HG03064 (cell line): ENCODE measurements around the gene ANTXR1.

Experiments used
- ATAC-seq: cut with Tn5 transposase; IDR thresholded peaks from one replicate; pipeline ENCODE4 v1.9.1; 2021; ENCODE audit warnings: low read depth; ENCODE audit not compliant: unreplicated experiment

ANTXR1 gene

DNA sequence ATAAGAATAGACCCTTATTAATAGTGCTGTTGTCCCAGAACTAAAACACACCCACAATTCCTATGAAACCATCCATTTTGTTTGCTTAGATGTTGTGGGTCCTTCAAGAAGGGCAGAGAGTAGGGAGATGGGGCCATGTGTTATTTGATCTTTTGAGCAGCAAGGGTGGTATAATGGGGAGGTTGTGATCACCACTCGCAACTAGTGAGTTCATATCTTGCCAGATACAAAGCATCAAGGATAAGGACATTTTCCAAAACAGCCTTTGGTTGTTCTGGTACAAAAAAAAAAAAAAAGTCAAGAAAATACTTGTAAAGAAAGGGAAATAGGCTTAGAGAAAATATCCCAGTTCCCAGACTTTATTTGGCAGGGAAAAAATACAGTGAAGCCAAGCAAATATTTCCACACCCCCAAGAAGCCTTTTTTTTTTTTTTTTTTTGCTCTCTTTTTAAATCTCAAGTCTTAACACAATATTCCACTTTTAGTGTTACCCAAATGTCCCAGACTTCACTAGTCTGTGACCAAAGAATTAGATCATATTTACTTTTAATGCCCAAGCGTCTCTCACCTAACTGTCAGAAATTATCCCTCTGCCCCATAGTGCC is 54.1 kb downstream of the ANTXR1 start:
- ATAC-seq, result no peak

DNA sequence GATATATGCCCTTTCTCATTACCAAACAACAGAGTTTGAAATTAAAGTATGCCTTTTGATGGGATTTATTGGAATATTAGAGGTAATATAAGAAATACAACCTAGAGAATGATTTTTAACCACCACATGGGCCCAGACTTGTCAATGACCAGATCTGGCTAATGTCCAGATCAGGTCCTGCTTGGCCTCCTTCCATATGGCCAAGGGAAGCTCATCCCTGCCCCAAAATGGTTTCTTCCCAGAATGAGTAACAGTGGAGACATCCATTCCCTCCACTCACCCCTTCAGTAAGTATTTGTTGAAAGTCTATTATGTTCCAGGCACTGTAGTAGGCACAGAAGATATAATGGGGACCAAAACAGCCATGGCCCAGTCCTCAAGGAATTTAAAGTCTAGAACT is 54.9 kb downstream of the ANTXR1 start:
- no peak for ATAC-seq

- no peak for ATAC-seq
These were observed 58.0 kb downstream of the ANTXR1 start for GRCh38 chr2:69070969-69071368.

DNA sequence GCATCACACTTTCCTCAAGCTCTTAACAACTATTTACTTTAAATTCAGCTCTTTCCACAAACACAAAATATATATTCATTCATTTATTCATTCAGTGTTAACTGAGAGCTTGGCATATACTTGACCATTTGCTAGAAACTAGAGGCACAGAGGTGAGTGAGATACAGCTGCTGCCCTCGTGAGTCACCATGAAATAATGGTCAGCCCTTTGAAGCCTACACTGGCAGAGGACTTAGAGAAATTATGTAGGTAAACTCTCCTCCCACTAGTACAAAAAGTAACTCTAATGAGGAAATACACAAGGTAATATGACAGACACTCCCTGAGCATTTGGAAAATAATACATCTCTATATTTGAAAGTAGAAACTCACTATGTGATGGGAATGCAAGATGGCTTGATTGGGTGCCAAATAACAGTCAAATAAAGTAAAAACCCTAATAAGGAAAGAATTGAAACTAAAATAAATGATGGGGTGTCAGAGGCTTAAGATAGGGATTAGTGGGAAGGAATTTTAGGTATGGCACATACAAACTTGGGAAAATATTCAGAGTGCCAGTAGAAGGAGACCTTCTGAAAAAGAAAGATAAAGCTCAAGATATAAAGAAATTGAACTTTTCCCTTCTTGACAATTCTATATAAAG is 61.1 kb downstream of the ANTXR1 start:
- ATAC-seq, result no peak

- no peak for ATAC-seq
These were observed 61.9 kb downstream of the ANTXR1 start for GRCh38 chr2:69074918-69075317.

DNA sequence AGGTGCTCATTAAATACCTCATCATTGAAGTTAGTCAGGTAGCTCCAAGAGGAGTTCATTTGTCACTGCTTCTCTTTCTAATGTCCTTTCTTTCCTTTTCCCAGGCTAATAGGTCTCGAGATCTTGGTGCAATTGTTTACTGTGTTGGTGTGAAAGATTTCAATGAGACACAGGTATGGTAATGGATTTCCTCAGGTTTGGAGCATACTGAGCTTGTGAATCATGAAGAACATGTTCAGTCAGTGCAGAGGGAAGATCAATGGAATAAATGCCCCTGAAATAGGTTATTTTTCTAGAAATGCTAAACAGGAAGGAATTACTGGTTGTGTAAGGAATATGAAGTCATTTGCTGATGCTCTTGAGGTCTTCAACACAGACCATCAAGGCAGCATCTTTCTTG is 62.5 kb downstream of the ANTXR1 start:
- no peak for ATAC-seq

DNA sequence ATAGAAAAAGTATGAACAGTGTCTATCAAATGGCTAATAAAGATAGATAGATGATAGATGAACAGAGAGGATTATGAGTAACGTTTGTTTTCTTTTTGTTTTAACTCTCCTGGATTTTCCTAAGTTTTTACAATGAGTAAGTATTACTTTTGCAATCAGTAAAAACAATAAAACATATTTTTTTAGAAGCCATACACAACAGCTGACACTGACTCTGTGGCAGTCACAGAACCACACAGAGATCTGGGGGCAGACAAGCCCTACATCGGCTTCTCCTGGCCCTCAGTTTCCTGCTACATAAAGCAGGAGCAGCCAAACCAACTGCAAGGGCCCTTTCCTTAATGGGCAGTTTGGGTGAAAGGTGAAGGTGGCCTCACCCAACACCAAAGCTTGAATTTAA is 63.6 kb downstream of the ANTXR1 start:
- ATAC-seq, result no peak

- no peak for ATAC-seq
These were observed 64.4 kb downstream of the ANTXR1 start for GRCh38 chr2:69077252-69077950.

DNA sequence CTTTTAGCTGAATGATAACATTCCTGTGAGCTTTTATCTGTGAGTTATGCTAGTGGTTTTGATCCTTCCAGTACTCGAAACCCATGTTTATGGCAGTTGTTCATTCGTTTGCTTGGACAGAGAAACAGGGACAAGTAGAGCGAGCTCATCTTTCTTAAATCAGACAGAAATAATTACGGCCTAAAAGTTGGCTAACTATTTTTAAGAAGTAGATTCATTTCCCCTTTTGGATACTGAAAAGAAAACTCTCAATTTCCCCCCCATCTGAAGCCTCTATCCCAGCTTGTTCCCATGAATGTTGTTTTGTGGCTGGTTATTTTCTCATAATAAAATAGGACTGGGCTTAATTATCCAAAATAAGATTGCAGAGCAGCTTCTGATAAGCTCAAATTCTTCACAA is 67.1 kb downstream of the ANTXR1 start:
- no peak for ATAC-seq

DNA sequence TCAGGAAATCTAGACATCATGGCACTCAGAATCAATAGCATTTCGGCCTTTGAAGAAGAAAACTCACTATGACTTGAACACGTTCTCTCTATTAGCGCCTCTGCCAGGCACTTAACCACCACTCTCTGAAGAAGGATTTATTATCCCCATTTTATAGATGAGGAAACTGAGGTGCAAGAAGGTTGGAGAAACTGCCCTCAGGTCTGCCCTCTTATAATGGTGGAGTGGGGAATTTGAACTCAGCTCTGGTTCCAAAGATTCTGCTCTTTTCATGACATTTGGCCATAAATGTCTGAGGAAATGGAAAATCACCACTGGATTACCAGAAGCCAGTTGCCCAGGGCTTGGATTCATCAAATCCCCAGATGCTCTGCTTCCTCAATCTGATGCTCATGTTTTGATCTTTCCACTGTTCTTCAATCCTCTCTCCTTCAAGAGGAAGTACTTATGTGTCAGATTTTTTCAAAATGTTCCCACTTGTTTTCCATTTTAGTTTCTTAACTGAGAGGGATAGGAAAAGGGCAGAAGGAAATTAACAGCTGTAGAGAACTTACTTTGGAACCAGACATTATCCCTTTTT is 68.1 kb downstream of the ANTXR1 start:
- ATAC-seq, result no peak

DNA sequence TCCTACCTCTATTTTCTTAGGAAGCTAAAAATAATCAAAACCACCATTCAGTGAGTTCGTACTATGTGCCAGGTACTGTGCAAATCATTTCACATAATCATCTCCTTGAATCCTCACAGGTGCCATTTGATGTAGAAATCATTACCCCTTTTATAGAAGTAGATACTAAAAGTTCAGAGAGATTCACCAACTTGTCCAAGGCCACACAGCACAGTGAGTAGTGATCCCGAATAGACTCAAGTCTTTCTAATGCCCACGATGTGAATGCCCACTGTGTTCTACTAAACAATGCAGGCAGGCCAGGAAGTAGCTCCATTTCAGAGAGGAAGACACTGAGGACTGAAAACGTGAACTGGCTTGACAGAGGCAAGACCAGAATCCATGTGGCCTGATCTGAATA is 68.8 kb downstream of the ANTXR1 start:
- ATAC-seq, result no peak

DNA sequence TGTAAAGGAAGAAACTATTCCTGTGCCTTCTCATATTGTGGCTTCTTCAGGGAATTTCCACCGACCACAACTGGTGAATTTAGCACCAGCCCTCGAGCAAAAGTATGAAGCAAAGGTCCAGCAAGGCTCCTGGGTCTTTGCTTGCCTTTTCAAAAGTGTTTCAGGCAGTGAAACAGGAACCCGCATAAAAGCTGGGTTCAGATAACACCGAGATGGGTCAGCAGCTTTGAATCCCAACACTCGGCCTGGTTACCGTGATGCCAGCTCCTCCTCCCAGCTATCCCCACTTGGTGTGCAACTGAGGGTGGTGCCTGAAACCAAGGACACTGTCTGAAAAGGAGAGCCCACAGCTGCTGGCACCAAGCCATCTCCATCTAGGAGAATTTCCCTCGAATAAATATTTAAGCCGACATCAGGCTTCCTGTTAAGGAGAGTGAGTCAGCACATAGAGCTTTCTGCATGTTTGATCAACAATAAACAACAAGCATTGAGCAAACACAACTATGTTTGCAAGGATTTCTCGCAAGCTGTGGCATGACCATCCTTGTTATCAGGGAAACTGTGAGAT is 69.5 kb downstream of the ANTXR1 start:
- ATAC-seq, result no peak

- ATAC-seq, result no peak
These were observed 70.3 kb downstream of the ANTXR1 start for GRCh38 chr2:69083235-69083748.

GRCh38 chr2:69084492-69084891 is 71.5 kb downstream of the ANTXR1 start:
- ATAC-seq, result no peak

- no peak for ATAC-seq
These were observed 73.5 kb downstream of the ANTXR1 start for GRCh38 chr2:69086466-69086865.

- ATAC-seq, result no peak
These were observed 74.4 kb downstream of the ANTXR1 start for GRCh38 chr2:69087211-69087911.

DNA sequence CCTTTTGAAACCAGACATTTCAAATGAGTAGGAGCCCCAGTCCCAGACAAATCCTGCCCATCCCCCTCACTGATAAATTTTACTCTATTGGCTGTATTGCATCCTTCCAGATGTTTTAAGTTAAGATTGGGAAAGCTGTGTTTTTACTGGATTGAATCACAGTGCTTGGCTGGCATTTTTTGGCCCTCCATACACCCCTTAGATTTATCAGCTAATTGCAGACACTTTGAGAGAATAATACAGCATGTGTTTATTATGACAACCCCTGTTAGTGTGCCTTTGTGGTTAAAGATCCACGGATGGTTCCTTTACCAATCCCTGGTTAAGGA is 74.9 kb downstream of the ANTXR1 start:
- ATAC-seq, result no peak

- ATAC-seq, result no peak
These were observed 75.5 kb downstream of the ANTXR1 start for GRCh38 chr2:69088466-69088865.

DNA sequence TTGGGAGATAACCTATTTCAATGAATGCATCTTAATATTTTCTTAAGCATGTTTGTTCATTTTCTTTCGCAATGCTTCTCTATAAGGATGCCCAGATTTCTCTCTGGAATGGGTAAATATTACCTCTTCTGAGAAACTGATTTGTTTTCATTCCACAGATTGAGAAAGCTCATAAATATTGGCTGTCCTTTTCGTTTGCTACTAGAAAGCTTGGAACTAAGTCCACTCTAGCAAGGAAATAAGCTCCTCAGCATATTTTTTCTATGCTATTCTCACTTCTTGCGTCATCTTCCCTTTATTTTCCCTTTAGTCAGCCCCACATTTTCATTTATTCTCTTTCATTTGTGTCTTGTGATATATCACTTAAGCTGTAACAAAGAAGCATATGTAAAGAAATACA is 76.3 kb downstream of the ANTXR1 start:
- no peak for ATAC-seq

DNA sequence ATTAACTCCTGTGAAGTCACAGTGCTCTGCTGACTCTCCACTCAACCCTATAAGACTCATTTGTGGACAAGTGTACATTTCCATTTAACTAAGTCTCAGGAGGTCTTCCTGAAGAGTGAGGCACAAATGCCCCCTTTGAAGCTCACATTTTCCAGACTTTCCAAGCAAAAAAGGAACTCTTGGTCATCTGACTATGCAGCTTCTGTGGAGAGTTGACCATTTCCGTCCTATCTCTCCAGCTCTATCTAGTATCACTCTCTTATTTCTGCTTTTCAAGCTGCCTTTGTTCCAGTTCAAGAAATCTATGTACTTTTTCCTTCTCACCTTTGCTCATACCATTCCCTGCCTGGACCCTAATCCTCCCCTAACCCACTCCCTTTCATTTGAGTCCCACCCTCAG is 77.0 kb downstream of the ANTXR1 start:
- ATAC-seq, result no peak

- no peak for ATAC-seq
These were observed 77.8 kb downstream of the ANTXR1 start for GRCh38 chr2:69090820-69091219.
